GM12801 (cell line): ENCODE data around the gene CEMIP.

ENCODE experiments used
- TF ChIP-seq, protein P1 (sequence below): IDR thresholded peaks from one replicate; pipeline ENCODE4 v1.5.1; 2011; ENCODE audit warnings: control low read depth; ENCODE audit not compliant: insufficient read length; ENCODE audit errors: extremely low read depth

Gene CEMIP

DNA sequence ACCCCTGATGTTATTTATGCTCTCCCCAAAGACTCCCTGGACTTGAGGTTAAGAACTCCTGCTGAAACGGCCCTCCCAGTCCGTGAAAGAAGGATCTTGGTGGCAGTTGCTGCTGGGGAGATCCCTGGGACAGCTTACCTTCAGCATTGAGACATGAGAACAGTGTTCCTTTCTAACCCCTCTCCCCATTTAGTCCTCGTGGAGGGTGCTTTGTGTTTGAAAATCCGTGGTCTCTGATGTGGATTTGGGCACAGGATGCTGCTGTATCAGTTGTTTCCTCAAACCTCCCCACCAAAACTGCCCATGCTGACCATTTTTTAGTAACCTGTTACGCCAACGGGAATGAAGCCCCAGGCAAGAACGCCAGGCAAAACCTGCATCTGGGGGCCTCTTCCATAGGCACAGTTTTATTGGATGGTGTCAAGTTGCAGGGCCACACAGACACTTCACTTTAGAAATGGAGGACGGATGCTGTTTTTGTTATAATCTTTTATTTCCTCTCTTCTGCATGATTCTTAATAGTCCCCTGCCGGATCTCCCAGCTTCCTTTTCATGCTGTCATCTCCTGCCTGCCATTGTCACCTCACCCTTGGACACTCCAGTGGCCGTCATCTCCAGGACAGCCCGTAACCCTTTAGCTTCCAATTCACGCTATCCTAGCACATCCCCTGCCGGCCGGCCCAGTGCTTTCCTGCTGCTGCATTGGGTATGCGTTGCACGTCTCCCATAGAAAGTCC lies 31.7 kb upstream of the CEMIP start:
- TF ChIP-seq, protein P1, sequence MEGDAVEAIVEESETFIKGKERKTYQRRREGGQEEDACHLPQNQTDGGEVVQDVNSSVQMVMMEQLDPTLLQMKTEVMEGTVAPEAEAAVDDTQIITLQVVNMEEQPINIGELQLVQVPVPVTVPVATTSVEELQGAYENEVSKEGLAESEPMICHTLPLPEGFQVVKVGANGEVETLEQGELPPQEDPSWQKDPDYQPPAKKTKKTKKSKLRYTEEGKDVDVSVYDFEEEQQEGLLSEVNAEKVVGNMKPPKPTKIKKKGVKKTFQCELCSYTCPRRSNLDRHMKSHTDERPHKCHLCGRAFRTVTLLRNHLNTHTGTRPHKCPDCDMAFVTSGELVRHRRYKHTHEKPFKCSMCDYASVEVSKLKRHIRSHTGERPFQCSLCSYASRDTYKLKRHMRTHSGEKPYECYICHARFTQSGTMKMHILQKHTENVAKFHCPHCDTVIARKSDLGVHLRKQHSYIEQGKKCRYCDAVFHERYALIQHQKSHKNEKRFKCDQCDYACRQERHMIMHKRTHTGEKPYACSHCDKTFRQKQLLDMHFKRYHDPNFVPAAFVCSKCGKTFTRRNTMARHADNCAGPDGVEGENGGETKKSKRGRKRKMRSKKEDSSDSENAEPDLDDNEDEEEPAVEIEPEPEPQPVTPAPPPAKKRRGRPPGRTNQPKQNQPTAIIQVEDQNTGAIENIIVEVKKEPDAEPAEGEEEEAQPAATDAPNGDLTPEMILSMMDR: no peak

DNA sequence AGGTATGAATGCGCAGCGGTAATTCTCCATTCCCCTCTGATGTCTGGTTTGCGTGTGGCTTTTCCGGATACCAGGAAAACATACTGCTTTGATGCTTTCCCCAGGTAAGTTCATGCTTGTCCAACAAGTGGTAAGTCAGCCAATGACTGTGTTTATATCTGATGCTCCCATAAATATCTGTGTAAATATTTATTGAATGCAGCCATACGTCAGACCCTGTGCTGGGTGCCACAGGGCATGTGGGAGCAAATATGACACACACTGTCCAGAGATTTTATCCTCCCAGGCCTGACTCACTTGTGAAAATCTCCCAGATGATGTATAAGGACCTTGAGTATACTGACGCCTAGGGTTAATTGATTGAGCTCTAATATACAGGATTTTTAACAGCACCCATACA lies 29.6 kb upstream of the CEMIP start:
- TF ChIP-seq, protein P1: no peak

DNA sequence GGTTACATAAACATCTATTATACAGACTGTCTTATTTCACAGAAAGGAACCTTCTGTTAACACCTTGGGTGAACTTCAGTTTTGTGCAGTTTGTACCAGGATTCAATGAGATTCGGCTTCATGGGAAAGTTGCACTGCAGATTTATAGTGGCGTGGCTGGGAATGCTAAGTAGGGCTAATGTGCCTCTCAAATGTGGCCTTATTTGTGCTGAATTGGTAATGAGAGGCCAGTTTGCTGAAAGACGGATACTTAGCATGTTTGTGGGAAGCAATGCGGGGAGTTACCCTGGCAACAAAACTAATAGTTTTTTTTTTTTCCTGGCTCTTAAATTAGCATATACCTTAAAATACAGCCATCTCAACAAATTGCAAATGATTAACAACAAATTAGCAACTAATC lies 28.6 kb upstream of the CEMIP start:
- TF ChIP-seq, protein P1: no peak

DNA sequence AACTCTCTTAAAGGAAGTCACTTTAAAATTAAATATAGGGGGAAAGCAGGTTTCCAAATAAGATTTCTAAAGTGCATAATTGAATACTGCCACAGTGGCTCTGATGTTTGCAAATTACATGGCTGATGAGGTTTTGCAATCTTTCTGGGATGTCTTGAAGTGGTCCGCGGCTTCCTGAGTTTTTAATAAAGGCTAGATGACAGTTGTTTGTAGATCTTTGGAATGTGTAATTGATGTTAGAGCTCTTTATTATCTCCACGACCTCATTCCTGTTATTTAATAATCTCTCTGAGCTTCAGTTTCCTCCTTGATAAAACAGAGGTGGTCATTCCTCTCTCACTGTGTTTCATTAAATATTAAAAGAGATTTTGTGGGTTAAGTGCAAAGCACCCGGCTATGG lies 27.0 kb upstream of the CEMIP start:
- TF ChIP-seq, protein P1: no peak

DNA sequence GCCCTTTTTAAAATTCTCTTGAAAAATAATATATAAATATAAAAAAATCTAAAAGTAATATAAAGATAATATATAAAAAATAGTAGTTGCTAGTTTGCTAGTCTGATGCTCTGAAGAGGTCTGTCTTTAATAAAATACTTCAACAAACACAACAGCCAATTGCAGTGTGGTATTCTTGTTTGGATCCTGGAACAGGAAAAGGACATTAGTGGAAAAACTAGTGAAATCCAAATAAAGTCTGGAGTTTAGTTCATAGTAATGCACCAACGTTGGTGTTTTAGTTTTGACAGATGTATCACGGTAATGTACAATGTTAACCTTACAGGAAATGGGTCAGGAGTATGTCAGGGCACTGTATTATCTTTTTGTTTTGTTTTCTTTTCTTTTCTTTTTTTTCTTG lies 26.0 kb upstream of the CEMIP start:
- TF ChIP-seq, protein P1: no peak

DNA sequence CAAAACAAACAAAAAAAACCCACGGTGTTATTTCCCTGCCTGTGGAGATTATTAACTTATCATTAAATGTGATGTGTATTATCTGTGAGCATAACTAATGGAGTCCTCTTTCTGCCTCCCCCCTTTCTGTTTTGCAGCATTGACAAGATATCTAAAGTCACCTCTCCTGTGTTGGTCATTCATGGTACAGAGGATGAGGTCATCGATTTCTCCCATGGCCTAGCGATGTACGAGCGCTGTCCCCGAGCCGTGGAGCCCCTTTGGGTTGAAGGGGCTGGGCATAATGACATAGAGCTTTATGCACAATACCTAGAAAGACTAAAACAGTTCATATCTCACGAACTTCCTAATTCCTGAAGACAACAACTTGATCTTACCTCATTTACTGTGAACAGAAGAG lies 25.2 kb upstream of the CEMIP start:
- TF ChIP-seq, protein P1: no peak

DNA sequence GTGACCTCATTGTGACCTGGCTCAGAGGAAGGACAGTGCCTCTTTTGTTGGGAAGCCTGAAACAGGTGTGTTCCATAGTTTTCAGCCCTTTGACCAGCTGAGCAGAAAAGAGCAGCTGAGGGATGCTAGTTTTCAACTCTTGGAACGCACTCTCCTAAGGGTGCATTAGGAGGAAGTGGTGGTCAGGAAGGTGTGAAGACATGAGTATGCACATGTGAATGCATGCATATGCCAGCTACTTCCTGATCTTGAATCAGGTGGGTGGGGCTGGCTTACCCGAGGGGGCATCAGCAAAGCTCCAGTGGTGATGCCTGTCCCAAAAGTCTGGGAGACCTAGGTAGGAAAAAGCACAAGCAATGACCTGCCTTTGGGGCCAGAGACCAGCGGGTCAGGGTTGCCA lies 23.3 kb upstream of the CEMIP start:
- TF ChIP-seq, protein P1: no peak
